HG02588 (cell line): ENCODE data around the gene ATP6V1G1.
"Not testable (repeated sequence)": the region's sequence is repeated elsewhere in the genome, so short reads cannot be mapped to it uniquely, and the experiment has no call there.

ENCODE experiments used
- ATAC-seq: cut with Tn5 transposase; IDR thresholded peaks from one replicate; pipeline ENCODE4 v1.9.1; 2021; ENCODE audit warnings: mild to moderate bottlenecking, moderate library complexity; ENCODE audit not compliant: unreplicated experiment

ATP6V1G1 gene

DNA sequence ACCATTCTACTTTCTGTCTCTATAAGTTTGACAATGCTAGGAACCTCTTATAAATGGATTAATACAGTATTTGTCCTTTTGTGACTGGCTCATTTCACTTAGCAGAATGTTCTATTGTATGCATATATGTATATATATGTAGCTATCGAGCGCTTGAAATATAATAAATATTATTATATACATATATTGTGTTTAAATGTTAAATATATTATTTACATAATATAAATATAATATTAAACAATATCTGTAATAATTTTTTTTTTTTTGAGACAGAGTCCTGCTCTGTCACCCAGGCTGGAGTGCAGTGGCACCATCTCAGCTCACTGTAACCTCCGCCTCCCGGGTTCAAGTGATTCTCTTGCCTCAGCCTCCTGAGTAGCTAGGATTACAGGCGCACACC lies 9.4 kb upstream of the ATP6V1G1 start:
- ATAC-seq, result not testable (repeated sequence)

DNA sequence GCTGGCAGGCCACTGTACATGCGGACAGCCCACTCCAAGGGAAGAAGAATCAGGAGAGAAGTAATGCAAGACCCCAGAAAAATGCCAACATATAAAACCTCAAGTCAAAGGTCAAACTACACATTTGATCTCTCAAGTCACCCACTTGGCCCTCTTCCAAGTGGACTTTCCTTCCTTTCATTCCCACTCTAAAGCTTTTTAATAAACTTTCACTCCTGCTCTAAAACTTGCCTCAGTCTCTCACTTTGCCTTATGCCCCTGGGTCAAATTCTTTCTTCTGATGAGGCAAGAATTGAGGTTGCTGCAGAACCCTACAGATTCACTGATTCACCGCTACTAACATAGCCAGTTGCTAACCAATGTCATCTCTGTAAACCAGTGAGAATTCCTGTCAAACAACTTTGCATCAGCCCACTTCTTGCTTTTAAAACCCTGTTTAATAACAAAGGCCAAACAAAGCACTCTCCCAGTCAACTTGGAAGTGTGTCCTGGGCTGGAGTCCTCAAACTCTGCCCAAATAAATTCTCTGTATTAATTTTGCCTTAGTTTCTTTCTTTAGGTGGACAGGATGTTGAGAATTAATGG lies 6.9 kb upstream of the ATP6V1G1 start:
- no peak for ATAC-seq

- ATAC-seq, result no peak
Measured at GRCh38 chr9:114583371-114584155, 4.0 kb upstream of the ATP6V1G1 start.

- ATAC-seq, result no peak
Measured at GRCh38 chr9:114588210-114588609, 641 bp downstream of the ATP6V1G1 start.

GRCh38 chr9:114588651-114589526 lies 1.3 kb downstream of the ATP6V1G1 start:
- ATAC-seq, result no peak

- no peak for ATAC-seq
Measured at GRCh38 chr9:114590328-114590727, 2.8 kb downstream of the ATP6V1G1 start.

- no peak for ATAC-seq
Measured at GRCh38 chr9:114591291-114591787, 3.8 kb downstream of the ATP6V1G1 start.

GRCh38 chr9:114591849-114592248 lies 4.3 kb downstream of the ATP6V1G1 start:
- no peak for ATAC-seq

DNA sequence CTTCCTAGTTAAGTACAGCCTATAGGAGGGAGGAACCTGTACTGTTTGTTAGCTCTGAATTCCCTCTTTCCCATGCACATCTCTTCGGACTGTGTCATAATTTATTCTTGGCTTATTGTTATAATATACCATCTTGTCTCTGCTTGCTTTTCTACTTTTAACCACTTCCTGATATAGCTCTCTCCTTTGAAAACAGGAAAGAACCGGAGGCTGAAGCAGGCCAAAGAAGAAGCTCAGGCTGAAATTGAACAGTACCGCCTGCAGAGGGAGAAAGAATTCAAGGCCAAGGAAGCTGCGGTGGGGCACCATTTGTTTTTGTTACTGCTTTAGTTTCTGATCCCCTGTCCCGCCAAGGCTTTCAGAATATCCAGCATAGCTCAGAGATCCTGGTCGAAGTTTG lies 4.8 kb downstream of the ATP6V1G1 start:
- ATAC-seq, result no peak

DNA sequence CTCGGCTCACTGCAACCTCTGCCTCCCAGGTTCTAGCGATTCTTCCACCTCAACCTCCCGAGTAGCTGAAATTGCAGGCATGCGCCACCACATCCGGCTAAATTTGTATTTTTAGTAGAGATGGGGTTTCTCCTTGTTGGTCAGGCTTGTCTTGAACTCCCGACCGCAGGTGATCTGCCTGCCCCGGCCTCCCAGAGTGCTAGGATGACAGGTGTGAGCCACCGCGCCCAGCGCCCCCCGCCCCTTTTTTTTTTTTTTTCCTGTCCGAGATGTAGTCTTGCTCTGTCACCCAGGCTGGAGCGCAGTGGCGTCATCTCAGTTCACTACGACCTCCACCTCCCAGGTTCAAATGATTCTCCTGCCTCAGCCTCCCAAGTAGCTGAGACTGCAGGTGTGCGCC lies 6.6 kb downstream of the ATP6V1G1 start:
- ATAC-seq, result no peak

- not testable (repeated sequence) for ATAC-seq
Measured at GRCh38 chr9:114600502-114601248, 13.1 kb downstream of the ATP6V1G1 start.

DNA sequence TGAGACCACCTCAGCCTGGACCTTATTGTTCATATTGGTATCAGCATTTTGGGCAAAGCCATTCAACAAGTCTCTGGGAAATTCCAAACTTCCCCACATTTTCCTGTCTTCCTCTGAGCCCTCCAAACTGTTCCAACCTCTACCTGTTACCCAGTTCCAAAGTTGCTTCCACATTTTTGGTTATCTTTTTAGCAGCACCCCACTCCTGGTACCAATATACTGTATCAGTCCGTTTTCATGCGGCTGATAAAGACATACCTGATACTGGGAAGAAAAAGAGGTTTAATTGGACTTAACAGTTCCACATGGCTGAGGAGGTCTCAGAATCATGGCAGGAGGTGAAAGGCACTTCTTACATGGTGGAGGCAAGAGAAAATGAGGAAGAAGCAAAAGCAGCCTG lies 14.2 kb downstream of the ATP6V1G1 start:
- ATAC-seq, result not testable (repeated sequence)

GRCh38 chr9:114602620-114603019 lies 15.1 kb downstream of the ATP6V1G1 start:
- ATAC-seq, result no peak

DNA sequence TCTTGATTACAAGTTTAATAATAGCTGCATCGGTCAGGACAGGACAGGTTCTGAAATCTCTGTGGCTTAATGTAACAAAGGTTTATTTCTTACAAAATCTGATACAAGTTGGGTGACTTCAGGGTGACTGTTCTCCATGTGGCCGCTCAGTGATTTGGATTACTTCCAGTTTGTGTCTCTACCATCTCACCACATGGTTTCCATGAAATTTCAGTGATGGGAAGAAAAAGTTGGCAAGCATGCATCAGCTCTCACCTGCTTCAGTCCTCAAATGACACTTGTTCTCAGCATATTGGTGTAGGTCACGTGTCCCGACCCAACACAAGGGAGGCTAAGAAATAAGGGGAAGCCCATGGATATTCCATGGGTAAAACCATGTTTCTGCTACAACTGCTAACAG lies 15.7 kb downstream of the ATP6V1G1 start:
- no peak for ATAC-seq

GRCh38 chr9:114604989-114605388 lies 17.4 kb downstream of the ATP6V1G1 start:
- ATAC-seq, result no peak

GRCh38 chr9:114606068-114606467 lies 18.5 kb downstream of the ATP6V1G1 start:
- no peak for ATAC-seq

DNA sequence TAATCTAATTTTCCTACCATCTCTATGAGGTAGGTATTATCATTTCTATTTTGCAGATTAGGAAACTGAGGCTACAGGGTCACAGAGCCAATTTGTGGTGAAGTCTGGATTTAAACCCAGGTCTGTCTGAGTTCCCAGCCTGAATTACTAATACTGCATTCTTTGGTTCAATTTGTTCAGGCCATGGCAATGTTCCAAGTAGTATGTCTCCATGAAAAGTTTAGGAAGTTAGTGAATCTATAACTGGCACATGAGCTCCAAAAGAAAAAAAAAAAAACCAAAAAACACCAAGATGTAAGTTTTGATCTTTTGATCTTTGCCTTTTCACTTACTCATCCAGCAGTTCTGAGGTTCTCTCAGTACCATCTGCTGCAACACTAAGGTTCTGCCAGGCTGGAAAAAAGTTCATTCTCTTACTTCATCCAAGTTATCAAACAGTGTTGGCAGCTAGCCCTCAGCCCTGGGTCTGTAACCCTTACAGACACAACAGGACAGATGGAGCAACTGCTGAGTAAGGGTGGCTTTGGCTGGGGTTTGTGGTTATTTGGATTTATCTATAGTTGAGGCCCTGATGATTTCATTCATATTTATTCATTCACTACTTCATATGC lies 19.1 kb downstream of the ATP6V1G1 start:
- ATAC-seq, result no peak

GRCh38 chr9:114607671-114608524 lies 20.3 kb downstream of the ATP6V1G1 start:
- peak; percentile 41 for ATAC-seq

GRCh38 chr9:114608525-114608796 lies 20.9 kb downstream of the ATP6V1G1 start:
- ATAC-seq, result no peak
